Colonic mucosa (tissue), 4 donors: ENCODE data around the gene ELAVL1. TPM values are rescaled to one million over a fixed set of nuclear protein-coding genes. Genes with fewer than 3 reads are reported as not detected.
"Not testable (repeated sequence)": the region's sequence is repeated elsewhere in the genome, so short reads cannot be mapped to it uniquely, and the experiment has no call there.

Experiments
- DNase-seq: peaks from one replicate; pipeline ENCODE4 v3.0.0-alpha.2; 2020
- H3K27ac ChIP-seq: fragments of 200-600 bp; one replicate; pipeline ENCODE4 v1.8.0; 2021
- H3K27me3 ChIP-seq: fragments of 200-600 bp; one replicate; pipeline ENCODE4 v1.8.0; 2021
- H3K36me3 ChIP-seq: fragments of 200-600 bp; one replicate; pipeline ENCODE4 v1.8.0; 2021
- H3K4me1 ChIP-seq: fragments of 200-600 bp; one replicate; pipeline ENCODE4 v1.8.0; 2021; ENCODE audit warnings: mild to moderate bottlenecking
- H3K4me3 ChIP-seq: fragments of 200-600 bp; one replicate; pipeline ENCODE4 v1.8.0; 2021
- H3K9ac ChIP-seq, 2 donors: one replicate each; pipeline ENCODE4 v1.7.0; 2013; ENCODE audit warnings: control low read depth in 2 of 2, low read depth in 2 of 2, low read length in 2 of 2
- H3K9me3 ChIP-seq: fragments of 200-600 bp; one replicate; pipeline ENCODE4 v1.8.0; 2021
- intact Hi-C: fragments of 100-400 bp; cut with DNase I; formaldehyde crosslinking; loops from one replicate; pipeline ENCODE4 v1.14.1; 2022
- total RNA-seq, 2 donors: library from RNA; stranded (reverse); fragmentation: NEBNext Ultra II Directional in 1 of 2; extraction: Animal tissue kit (Norgen Biotek cat#: 25700) in 1 of 2; gene quantifications; one replicate each; pipeline ENCODE4 v1.2.1, GENCODE V29; 2021
- TF ChIP-seq, protein P1 (sequence below): fragments of 200-600 bp; IDR thresholded peaks from one replicate; pipeline ENCODE4 v1.8.0; 2022; ENCODE audit warnings: antibody characterized with exemption, mild to moderate bottlenecking
- donor health status: healthy.
- donor health status: DM: no; HTN: no; CAD: no.
- donor health status: DM: no; HTN: no; CAD: no.

The ELAVL1 gene
- total RNA-seq, 2 donors from 2014 or later: 65.8 to 116 TPM

DNA sequence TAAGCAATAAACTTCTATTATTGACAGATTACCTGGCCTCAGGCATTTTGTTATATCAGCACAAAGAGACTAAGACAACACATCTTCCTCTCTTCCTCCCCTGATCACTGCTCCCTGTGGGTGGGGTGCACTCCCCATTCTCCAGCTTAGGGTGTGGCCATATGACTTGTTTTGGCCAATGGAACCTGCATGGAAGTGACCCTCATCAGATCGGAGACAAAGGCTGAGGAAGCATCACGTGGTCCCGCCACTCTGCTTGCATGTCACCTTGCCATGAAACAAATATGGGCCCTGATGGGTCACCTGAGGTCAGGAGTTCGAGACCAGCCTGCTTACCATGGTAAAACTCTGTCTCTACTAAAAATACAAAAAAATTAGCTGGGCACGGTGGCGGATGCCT lies 33.4 kb upstream of the ELAVL1 start:
- Histone ChIP-seq H3K9me3 (no peaks in the 10 kb centered on the region), H3K27me3 (no peaks in the 10 kb centered on the region), H3K4me1 (no peaks in the 10 kb centered on the region), H3K9ac (no peak overlapping the region), H3K36me3 (no peaks in the 10 kb centered on the region), H3K27ac (no peak overlapping the region), H3K4me3 (no peak overlapping the region)
- intact Hi-C loops: no loop called here
- DNase-seq: no peak
- TF ChIP-seq, protein P1, sequence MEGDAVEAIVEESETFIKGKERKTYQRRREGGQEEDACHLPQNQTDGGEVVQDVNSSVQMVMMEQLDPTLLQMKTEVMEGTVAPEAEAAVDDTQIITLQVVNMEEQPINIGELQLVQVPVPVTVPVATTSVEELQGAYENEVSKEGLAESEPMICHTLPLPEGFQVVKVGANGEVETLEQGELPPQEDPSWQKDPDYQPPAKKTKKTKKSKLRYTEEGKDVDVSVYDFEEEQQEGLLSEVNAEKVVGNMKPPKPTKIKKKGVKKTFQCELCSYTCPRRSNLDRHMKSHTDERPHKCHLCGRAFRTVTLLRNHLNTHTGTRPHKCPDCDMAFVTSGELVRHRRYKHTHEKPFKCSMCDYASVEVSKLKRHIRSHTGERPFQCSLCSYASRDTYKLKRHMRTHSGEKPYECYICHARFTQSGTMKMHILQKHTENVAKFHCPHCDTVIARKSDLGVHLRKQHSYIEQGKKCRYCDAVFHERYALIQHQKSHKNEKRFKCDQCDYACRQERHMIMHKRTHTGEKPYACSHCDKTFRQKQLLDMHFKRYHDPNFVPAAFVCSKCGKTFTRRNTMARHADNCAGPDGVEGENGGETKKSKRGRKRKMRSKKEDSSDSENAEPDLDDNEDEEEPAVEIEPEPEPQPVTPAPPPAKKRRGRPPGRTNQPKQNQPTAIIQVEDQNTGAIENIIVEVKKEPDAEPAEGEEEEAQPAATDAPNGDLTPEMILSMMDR: no peak

DNA sequence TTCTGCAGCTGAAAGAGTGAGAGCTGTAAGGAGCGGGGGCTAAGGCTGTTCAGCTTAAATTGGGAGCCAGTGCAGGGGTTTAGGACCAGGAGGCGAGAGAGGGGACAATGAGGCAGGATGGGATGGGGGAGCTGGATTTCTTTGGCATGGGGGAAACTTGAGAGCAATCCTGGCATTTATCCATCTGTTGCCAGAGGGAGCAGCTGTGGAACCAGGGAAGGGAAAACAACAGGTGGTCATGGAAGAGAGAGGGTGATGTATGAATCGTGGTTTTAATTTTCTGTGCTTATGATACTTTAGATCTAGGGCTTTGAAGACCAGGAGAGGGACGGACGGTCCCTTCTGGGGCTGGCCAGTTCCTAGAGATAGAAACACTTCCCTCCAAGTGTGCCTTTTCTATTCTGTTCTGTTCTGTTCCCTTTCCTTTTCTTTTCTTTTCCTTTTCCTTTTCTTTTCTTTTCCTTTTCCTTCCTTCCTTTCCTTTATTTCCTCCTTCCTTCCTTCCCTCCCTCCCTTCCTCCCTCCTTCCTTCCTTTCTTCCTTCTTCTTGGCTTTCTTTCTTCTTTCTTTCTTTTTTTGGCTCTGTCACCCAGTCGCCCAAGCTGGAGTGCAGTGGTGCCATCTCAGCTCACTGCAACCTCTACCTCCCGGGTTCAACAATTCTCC lies 31.1 kb upstream of the ELAVL1 start:
- Histone ChIP-seq H3K27me3 (no peaks in the 10 kb centered on the region), H3K4me3 (no peak overlapping the region), H3K9me3 (no peaks in the 10 kb centered on the region), H3K36me3 (no peaks in the 10 kb centered on the region), H3K27ac (no peak overlapping the region), H3K9ac (no peak overlapping the region), H3K4me1 (no peaks in the 10 kb centered on the region)
- DNase-seq: no peak
- intact Hi-C loops: no loop called here
- TF ChIP-seq, protein P1: no peak

DNA sequence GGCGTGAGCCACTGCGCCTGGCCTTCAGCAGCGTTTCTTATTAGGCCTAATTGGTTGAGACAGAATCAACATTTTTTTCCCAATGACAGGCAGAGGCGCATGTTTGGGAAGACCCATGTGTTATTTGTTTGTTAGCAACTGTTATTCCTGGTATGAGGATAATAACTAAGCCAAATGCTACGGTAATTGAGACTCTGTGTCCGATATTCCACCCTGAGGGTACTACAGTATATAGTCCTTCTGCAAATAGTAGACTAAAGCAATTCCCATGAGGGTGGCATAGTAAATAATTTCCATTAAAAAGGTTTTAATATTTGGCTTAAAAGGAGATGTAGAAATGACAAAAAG lies 28.7 kb upstream of the ELAVL1 start:
- intact Hi-C loops: no loop called here
- no peaks in the 10 kb centered on the region for H3K27me3 ChIP-seq
- no peaks in the 10 kb centered on the region for H3K36me3 ChIP-seq
- no peaks in the 10 kb centered on the region for H3K4me1 ChIP-seq
- no peak for DNase-seq
- H3K4me3 ChIP-seq: no peak overlapping the region
- H3K9ac ChIP-seq: no peak overlapping the region
- no peaks in the 10 kb centered on the region for H3K9me3 ChIP-seq
- H3K27ac ChIP-seq: no peak overlapping the region
- TF ChIP-seq, protein P1: no peak

DNA sequence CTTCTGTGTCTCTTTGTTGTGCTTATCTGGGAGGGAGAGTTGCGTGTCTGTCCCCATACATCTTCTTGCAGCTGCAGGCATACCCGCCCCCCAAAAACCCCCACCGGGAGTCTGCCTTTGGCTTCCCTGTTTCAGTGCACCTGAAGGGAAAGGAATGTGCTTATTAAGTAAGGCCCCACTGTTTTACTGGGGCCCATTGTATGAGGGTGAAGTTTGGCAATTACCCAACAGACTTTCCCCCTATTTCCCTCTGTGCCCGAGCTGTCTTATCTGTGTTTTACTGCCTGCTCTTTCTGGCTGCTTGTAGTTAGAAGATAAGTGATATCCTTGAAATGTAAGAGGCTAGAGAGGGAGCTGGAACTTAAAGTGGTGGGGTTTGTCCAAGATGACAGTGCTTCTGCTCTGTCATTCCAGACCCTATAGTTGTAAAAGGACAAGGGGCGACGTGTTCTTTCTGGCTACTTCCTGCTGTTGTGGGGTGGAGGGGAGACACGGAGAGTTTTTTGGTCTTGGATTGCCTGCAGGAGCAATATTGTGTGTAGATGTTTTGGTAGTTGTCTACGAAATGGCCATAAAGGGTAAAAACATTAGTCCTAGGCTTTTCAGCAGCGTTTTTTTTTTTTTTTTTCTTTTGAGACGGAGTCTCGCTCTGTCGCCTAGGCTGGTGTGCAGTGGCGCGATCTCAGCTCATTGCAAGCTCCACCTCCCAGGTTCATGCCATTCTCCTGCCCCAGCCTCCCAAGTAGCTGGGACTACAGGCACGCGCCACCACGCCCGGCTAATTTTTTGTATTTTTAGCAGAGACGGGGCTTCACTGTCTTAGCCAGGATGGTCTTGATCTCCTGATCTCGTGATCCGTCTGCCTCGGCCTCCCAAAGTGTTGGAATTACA lies 28.1 kb upstream of the ELAVL1 start:
- H3K9ac ChIP-seq, H3K36me3 ChIP-seq, intact Hi-C loops, DNase-seq, H3K27ac ChIP-seq, H3K4me1 ChIP-seq, H3K9me3 ChIP-seq, H3K27me3 ChIP-seq, H3K4me3 ChIP-seq: not testable (repeated sequence)

DNA sequence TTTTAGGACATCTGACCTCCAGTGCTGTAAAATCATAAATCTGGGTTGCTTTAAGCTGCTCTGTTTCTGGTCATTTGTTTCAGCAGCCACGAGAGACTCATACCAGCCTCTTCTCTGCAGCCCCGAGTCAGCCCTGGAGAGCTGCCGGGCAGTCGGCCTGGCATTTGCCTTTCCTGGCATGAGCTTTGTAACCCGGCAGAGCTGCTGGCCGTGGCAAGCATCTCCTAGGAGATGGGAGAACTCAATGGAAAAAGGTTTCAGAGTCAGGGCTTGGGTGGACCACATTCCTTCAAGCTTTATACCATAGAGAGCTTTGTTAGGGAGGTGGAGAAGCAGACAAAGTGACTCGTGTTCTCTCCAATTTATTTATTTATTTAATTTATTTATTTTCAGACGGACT lies 25.5 kb upstream of the ELAVL1 start:
- H3K9ac ChIP-seq: no peak overlapping the region
- H3K36me3 ChIP-seq: no peaks in the 10 kb centered on the region
- no peak overlapping the region for H3K27ac ChIP-seq
- TF ChIP-seq, protein P1: no peak
- no peak for DNase-seq
- H3K4me3 ChIP-seq: no peak overlapping the region
- H3K9me3 ChIP-seq: no peaks in the 10 kb centered on the region
- intact Hi-C loops: no loop called here
- no peaks in the 10 kb centered on the region for H3K27me3 ChIP-seq
- no peaks in the 10 kb centered on the region for H3K4me1 ChIP-seq

DNA sequence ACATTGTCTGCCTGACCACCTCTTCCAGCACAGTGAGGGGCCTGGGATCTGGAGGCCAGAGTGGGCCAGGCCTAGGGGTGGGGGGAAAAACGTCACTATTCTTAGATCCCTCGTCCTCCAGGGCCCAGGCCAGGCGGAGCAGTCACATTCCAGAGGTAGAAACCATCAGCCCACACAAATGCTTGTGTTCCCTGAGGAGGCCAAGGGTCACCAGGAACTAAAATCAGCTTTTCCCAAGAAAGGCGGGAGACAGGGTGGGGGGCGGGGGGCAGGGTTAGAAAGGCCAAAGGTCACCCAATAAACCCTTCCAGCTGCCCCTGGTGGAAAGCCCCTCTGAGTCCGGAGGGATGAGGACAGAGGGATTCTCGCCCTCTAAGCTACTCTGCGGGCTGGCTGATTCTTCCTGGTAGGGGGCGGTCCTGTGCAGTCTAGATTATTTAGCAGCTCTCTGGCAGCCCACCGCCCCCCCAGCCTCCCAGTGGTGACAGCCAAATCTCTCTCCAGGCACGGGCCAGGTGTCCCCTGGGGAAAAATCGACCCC lies 23.6 kb upstream of the ELAVL1 start:
- no peak overlapping the region for H3K9ac ChIP-seq
- no peaks in the 10 kb centered on the region for H3K4me1 ChIP-seq
- H3K9me3 ChIP-seq: no peaks in the 10 kb centered on the region
- no peak overlapping the region for H3K27ac ChIP-seq
- no peaks in the 10 kb centered on the region for H3K27me3 ChIP-seq
- no peak for DNase-seq
- H3K4me3 ChIP-seq: no peak overlapping the region
- H3K36me3 ChIP-seq: no peaks in the 10 kb centered on the region
- intact Hi-C loops: no loop called here
- TF ChIP-seq, protein P1: no peak
